ES-I3 (cell line): Measurements from ENCODE around the gene KCNJ18.
"Not testable (repeated sequence)": the region's sequence is repeated elsewhere in the genome, so short reads cannot be mapped to it uniquely, and the experiment has no call there.

Experiments
- H3K36me3 ChIP-seq: 2 replicates; pipeline ENCODE4 v1.6.1; 2013; ENCODE audit warnings: mild to moderate bottlenecking, low read length, control low read depth, moderate library complexity; ENCODE audit not compliant: insufficient read depth
- H3K4me1 ChIP-seq: 2 replicates; pipeline ENCODE4 v1.6.1; 2013; ENCODE audit warnings: mild to moderate bottlenecking, control low read depth, low read length; ENCODE audit not compliant: insufficient read depth
- H3K9ac ChIP-seq: 2 replicates; pipeline ENCODE4 v1.6.1; 2013; ENCODE audit warnings: low read depth, mild to moderate bottlenecking, low read length, moderate library complexity
- H3K9me3 ChIP-seq: 2 replicates; pipeline ENCODE4 v1.6.1; 2013; ENCODE audit warnings: mild to moderate bottlenecking, low read length, moderate library complexity; ENCODE audit not compliant: control insufficient read depth, insufficient read depth

The KCNJ18 gene

DNA sequence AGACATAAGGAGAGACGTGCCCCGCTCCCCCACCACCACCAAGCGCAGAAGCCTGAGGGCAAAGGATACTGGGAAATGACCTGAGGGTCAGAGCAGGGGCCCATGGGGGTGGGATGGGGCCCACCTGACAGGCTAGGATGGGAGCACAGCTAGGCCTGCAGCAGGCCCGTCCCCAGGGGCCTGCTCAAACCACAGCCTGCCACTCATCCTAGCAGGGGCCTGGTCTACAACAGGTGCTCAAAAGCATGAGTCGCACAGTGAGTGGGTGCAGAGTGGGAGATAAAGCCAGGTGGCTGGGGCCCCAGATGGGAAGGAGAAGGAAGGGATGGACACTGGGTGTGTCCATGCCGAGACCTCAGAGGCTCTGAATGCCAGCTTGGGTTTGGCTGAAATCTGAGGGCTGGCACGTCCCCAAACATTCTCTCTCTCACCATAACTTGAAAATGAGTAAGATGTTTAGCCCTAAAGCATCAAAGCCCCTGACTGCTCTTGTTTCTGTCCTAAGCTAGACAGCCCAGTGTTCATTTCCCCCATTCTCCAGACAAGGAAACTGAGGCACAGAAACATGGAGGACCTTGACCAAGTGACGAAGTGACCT, 46.7 kb downstream of the KCNJ18 start:
- H3K9ac ChIP-seq, H3K4me1 ChIP-seq, H3K36me3 ChIP-seq, H3K9me3 ChIP-seq: not testable (repeated sequence)

DNA sequence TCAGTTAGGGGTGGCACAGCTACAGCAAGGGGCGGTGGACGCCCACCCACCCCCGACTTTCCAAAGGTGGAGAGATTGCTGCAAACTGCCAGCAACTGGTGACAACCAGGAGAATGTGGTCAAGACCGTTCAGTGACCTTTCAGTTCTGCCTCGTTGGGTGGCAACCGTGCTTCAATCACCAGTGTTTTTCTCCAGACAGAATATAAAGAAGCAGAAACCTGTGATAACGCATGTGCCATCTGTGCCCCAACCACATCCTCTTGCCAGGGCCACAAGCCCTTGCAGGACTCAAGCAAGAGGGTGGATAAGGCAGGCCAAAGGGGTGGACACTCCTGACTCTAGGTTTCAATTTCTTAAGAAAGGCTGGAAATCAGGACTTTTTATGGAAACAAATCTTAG, 47.2 kb downstream of the KCNJ18 start:
- H3K9ac ChIP-seq, H3K36me3 ChIP-seq, H3K9me3 ChIP-seq, H3K4me1 ChIP-seq: not testable (repeated sequence)

GRCh38 chr17:21740836-21741235, 48.5 kb downstream of the KCNJ18 start:
- H3K36me3 ChIP-seq, H3K4me1 ChIP-seq, H3K9me3 ChIP-seq, H3K9ac ChIP-seq: not testable (repeated sequence)

- not testable (repeated sequence) for H3K9ac ChIP-seq, H3K36me3 ChIP-seq, H3K4me1 ChIP-seq, H3K9me3 ChIP-seq
Observed at GRCh38 chr17:21741520-21741919, 49.2 kb downstream of the KCNJ18 start.

GRCh38 chr17:21742326-21742725, 50.0 kb downstream of the KCNJ18 start:
- H3K36me3 ChIP-seq = no peaks in the 10 kb centered on the region
- no peaks in the 10 kb centered on the region for H3K4me1 ChIP-seq
- no peak overlapping the region for H3K9ac ChIP-seq
- no peaks in the 10 kb centered on the region for H3K9me3 ChIP-seq

GRCh38 chr17:21744151-21744550, 51.8 kb downstream of the KCNJ18 start:
- H3K9me3 ChIP-seq, H3K4me1 ChIP-seq, H3K36me3 ChIP-seq, H3K9ac ChIP-seq: not testable (repeated sequence)

- H3K9ac ChIP-seq, H3K36me3 ChIP-seq, H3K9me3 ChIP-seq, H3K4me1 ChIP-seq: not testable (repeated sequence)
Observed at GRCh38 chr17:21744621-21745020, 52.3 kb downstream of the KCNJ18 start.

- H3K9me3 ChIP-seq, H3K36me3 ChIP-seq, H3K9ac ChIP-seq, H3K4me1 ChIP-seq: not testable (repeated sequence)
Observed at GRCh38 chr17:21745385-21746054, 53.2 kb downstream of the KCNJ18 start.

GRCh38 chr17:21746415-21746814, 54.1 kb downstream of the KCNJ18 start:
- H3K9ac ChIP-seq, H3K4me1 ChIP-seq, H3K36me3 ChIP-seq, H3K9me3 ChIP-seq: not testable (repeated sequence)

- not testable (repeated sequence) for H3K36me3 ChIP-seq, H3K4me1 ChIP-seq, H3K9ac ChIP-seq, H3K9me3 ChIP-seq
Observed at GRCh38 chr17:21747195-21747915, 55.0 kb downstream of the KCNJ18 start.

DNA sequence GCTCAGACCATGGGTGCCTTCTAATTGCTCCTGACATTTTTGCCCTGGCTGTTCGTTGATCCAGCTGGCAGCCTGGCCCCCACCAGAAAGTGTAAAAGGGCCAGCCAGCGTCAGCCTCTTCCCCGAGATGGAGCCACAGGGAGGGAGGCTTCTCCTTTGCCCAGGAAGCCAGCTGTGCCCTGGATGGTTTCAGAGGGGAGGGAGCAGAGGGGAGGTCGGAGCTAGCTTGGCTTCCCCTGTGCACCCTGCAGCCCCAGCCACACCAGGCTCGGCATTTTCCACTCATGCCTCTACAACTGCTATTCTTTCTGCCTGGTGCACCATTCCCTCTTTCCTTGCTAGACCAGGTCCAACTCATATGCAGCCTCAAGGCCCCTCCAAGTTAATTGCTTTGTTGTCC, 56.4 kb downstream of the KCNJ18 start:
- H3K9ac ChIP-seq, H3K4me1 ChIP-seq, H3K36me3 ChIP-seq, H3K9me3 ChIP-seq: not testable (repeated sequence)

DNA sequence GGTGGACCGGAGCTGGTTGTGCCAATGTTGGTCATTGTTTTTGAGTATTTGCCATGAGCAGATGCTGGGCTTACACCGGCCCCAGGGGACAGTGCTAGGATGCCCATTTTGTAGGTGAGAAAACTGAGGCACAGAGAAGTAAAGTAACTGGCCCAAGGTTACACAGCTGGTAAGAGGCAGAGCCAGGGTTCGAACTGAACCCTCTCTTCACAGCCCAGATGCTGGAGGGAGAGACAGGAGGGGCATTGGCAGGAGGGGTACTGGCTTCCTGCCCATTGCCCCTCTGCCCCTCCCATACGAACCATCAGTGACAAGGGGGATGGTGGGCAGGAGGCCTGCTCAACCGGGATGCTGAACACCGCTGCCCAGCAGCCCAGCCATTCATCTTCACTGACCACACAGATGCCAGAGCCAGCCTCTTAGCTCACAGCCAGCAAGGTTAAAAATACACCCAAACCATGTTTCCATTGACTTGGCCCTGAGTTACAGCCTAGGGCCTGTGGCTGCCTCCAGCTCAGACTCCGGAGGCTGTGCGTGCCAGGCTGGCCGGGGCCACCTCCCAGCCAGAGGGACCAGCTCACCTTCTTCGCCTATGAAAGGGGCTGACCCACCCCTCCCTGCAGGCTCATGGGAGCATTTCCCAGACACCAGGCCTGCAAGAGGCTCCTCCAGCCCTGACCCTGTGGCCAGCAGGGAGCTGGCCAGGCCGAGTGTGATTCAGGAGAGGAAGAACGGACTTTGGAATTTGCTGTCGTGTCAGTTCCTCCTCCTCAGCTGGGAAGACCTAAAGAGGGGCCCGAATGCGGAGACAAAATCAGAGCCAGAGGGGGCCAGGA, 57.6 kb downstream of the KCNJ18 start:
- H3K4me1 ChIP-seq = not testable (repeated sequence)

GRCh38 chr17:21751111-21751510, 58.8 kb downstream of the KCNJ18 start:
- not testable (repeated sequence) for H3K9ac ChIP-seq, H3K36me3 ChIP-seq, H3K4me1 ChIP-seq, H3K9me3 ChIP-seq

More for the DNA sequence above, 57.6 kb downstream of the KCNJ18 start:
- not testable (repeated sequence) for H3K9me3 ChIP-seq, H3K9ac ChIP-seq, H3K36me3 ChIP-seq
